ENCODE results near the gene S100Z. TPM values are rescaled to one million over a fixed set of nuclear protein-coding genes. Genes with fewer than 3 reads are reported as not detected.

S100Z gene
- total RNA-seq, 1 experiment from 2014 or later = not detected

GRCh38 chr5:76938177-76938576 is 88.4 kb downstream of the S100Z start:
- no TSS peak for BruUV-seq (replicated peaks)

GRCh38 chr5:76941000-76941399 is 91.2 kb downstream of the S100Z start:
- BruUV-seq (replicated peaks) = no TSS peak
- Mint-ChIP-seq H3K4me1 (ENCODE audit: low read depth, unreplicated experiment) (no peaks in the 10 kb centered on the region), H3K27ac (ENCODE audit: unreplicated experiment) (no peak overlapping the region), H3K36me3 (ENCODE audit: insufficient read depth, unreplicated experiment) (no peaks in the 10 kb centered on the region), H3K9me3 (ENCODE audit: low read depth, unreplicated experiment) (no peaks in the 10 kb centered on the region), H3K4me3 (ENCODE audit: low read depth, unreplicated experiment) (no peak overlapping the region), H3K27me3 (ENCODE audit: unreplicated experiment) (peaks cover 26% of the 10 kb centered on the region)
- CTCF ChIA-PET = no interaction called here
- intact Hi-C loops (cut with micrococcal nuclease; ENCODE audit: unreplicated experiment) = no loop called here
- TF ChIP-seq CTCF (IDR thresholded peaks at IDR 0.05; ENCODE audit: unreplicated experiment) = no peak
- no peak for DNase-seq

More at GRCh38 chr5:76938177-76938576, 88.4 kb downstream of the S100Z start:
- DNase-seq = no peak
- CTCF ChIA-PET = no interaction called here
- Mint-ChIP-seq H3K4me3 (ENCODE audit: low read depth, unreplicated experiment) (no peak overlapping the region), H3K9me3 (ENCODE audit: low read depth, unreplicated experiment) (no peaks in the 10 kb centered on the region), H3K27me3 (ENCODE audit: unreplicated experiment) (no peaks in the 10 kb centered on the region), H3K36me3 (ENCODE audit: insufficient read depth, unreplicated experiment) (no peaks in the 10 kb centered on the region), H3K4me1 (ENCODE audit: low read depth, unreplicated experiment) (no peaks in the 10 kb centered on the region), H3K27ac (ENCODE audit: unreplicated experiment) (no peak overlapping the region)
- intact Hi-C loops (cut with micrococcal nuclease; ENCODE audit: unreplicated experiment) = no loop called here
- TF ChIP-seq CTCF (IDR thresholded peaks at IDR 0.05; ENCODE audit: unreplicated experiment) = no peak

- DNase-seq = no peak
- CTCF ChIA-PET = no interaction called here
- Mint-ChIP-seq H3K9me3 (ENCODE audit: low read depth, unreplicated experiment) (no peaks in the 10 kb centered on the region), H3K27ac (ENCODE audit: unreplicated experiment) (no peak overlapping the region), H3K27me3 (ENCODE audit: unreplicated experiment) (peaks cover 26% of the 10 kb centered on the region), H3K4me1 (ENCODE audit: low read depth, unreplicated experiment) (no peaks in the 10 kb centered on the region), H3K4me3 (ENCODE audit: low read depth, unreplicated experiment) (no peak overlapping the region), H3K36me3 (ENCODE audit: insufficient read depth, unreplicated experiment) (no peaks in the 10 kb centered on the region)
- no peak for TF ChIP-seq CTCF (IDR thresholded peaks at IDR 0.05; ENCODE audit: unreplicated experiment)
- no TSS peak for BruUV-seq (replicated peaks)
- intact Hi-C loops (cut with micrococcal nuclease; ENCODE audit: unreplicated experiment) = no loop called here
Observed at GRCh38 chr5:76941442-76941841, 91.6 kb downstream of the S100Z start.

GRCh38 chr5:76942581-76942980 is 92.8 kb downstream of the S100Z start:
- no peaks in the 10 kb centered on the region for H3K36me3 Mint-ChIP-seq (ENCODE audit: insufficient read depth, unreplicated experiment)
- CTCF ChIA-PET = no interaction called here
- H3K9me3 Mint-ChIP-seq (ENCODE audit: low read depth, unreplicated experiment) = no peaks in the 10 kb centered on the region
- peaks cover 26% of the 10 kb centered on the region for H3K27me3 Mint-ChIP-seq (ENCODE audit: unreplicated experiment)
- no peaks in the 10 kb centered on the region for H3K4me1 Mint-ChIP-seq (ENCODE audit: low read depth, unreplicated experiment)
- BruUV-seq (replicated peaks) = no TSS peak
- TF ChIP-seq CTCF (IDR thresholded peaks at IDR 0.05; ENCODE audit: unreplicated experiment) = no peak
- no peak overlapping the region for H3K4me3 Mint-ChIP-seq (ENCODE audit: low read depth, unreplicated experiment)
- intact Hi-C loops (cut with micrococcal nuclease; ENCODE audit: unreplicated experiment) = no loop called here
- no peak for DNase-seq
- H3K27ac Mint-ChIP-seq (ENCODE audit: unreplicated experiment) = no peak overlapping the region

Measured in Calu3 (cell line).